ENCODE data around the gene AIFM3.

GRCh38 chr22:20988573-20989322 is 21.7 kb downstream of the AIFM3 start:
- TF ChIP-seq CTCF (conservative IDR thresholded peaks at IDR 0.05; ENCODE audit: low read depth, low read length) (no peak), RFX5 (IDR thresholded peaks at IDR 0.05; ENCODE audit: low read depth, low read length) (no peak), ELK1 (IDR thresholded peaks at IDR 0.05; ENCODE audit: borderline replicate concordance, low read depth, low read length) (no peak), CEBPB (IDR thresholded peaks at IDR 0.05; ENCODE audit: low read depth, low read length) (no peak), POLR2A (IDR thresholded peaks at IDR 0.05; ENCODE audit: low read depth, low read length) (no peak), BHLHE40 (IDR thresholded peaks at IDR 0.05; ENCODE audit: low read depth, low read length) (no peak), MAZ (IDR thresholded peaks at IDR 0.05; ENCODE audit: borderline replicate concordance, low read depth, low read length) (no peak), MXI1 (IDR thresholded peaks at IDR 0.05; ENCODE audit: borderline replicate concordance, low read depth, low read length) (no peak), SMC3 (IDR thresholded peaks at IDR 0.05; ENCODE audit: low read depth, low read length) (no peak), RAD21 (IDR thresholded peaks at IDR 0.05; ENCODE audit: low read length) (no peak)

Measured in IMR-90 (cell line).